GM19023 (cell line): ENCODE measurements around the gene PAPOLB.

Experiments
- ATAC-seq: cut with Tn5 transposase; IDR thresholded peaks from one replicate; pipeline ENCODE4 v1.9.1; 2021; ENCODE audit warnings: mild to moderate bottlenecking, moderate library complexity; ENCODE audit not compliant: unreplicated experiment

Gene PAPOLB

GRCh38 chr7:4825081-4825480, 36.7 kb downstream of the PAPOLB start:
- no peak for ATAC-seq

GRCh38 chr7:4824120-4824775, 37.6 kb downstream of the PAPOLB start:
- no peak for ATAC-seq

GRCh38 chr7:4823441-4824119, 38.2 kb downstream of the PAPOLB start:
- no peak for ATAC-seq

GRCh38 chr7:4822677-4823076, 39.2 kb downstream of the PAPOLB start:
- no peak for ATAC-seq

- ATAC-seq, result no peak
Measured at GRCh38 chr7:4820967-4821471, 40.8 kb downstream of the PAPOLB start.

- no peak for ATAC-seq
Measured at GRCh38 chr7:4820405-4820966, 41.3 kb downstream of the PAPOLB start.

GRCh38 chr7:4819560-4820404, 42.0 kb downstream of the PAPOLB start:
- no peak for ATAC-seq

GRCh38 chr7:4818000-4818794, 43.6 kb downstream of the PAPOLB start:
- no peak for ATAC-seq

GRCh38 chr7:4817178-4817901, 44.5 kb downstream of the PAPOLB start:
- no peak for ATAC-seq

- ATAC-seq, result no peak
Measured at GRCh38 chr7:4816419-4817080, 45.3 kb downstream of the PAPOLB start.

GRCh38 chr7:4815609-4816418, 46.0 kb downstream of the PAPOLB start:
- ATAC-seq, result no peak

GRCh38 chr7:4815121-4815520, 46.7 kb downstream of the PAPOLB start:
- ATAC-seq, result no peak

- ATAC-seq, result no peak
Measured at GRCh38 chr7:4814433-4814832, 47.4 kb downstream of the PAPOLB start.

- ATAC-seq, result no peak
Measured at GRCh38 chr7:4809666-4810065, 52.2 kb downstream of the PAPOLB start.

- ATAC-seq, result no peak
Measured at GRCh38 chr7:4809091-4809591, 52.7 kb downstream of the PAPOLB start.

GRCh38 chr7:4808565-4808964, 53.3 kb downstream of the PAPOLB start:
- ATAC-seq, result no peak

- ATAC-seq, result no peak
Measured at GRCh38 chr7:4808026-4808425, 53.8 kb downstream of the PAPOLB start.
